Esophagus muscularis mucosa (tissue), 4 donors: ENCODE measurements around the gene FXYD4. TPM values are rescaled to one million over a fixed set of nuclear protein-coding genes. Genes with fewer than 3 reads are reported as not detected.

Source experiments
- DNase-seq: peaks from one replicate; pipeline ENCODE4 v3.0.0-alpha.2; 2017; ENCODE audit errors: extremely low spot score
- H3K27ac ChIP-seq, 4 donors: fragments of 200-600 bp; sonication (generic); replicated peaks in 1 of 4; 1 replicate in 3 of 4; 2 replicates in 1 of 4; pipeline ENCODE4 v1.5.1; 2016 to 2019; ENCODE audit warnings: mild to moderate bottlenecking in 1 of 4
- H3K27me3 ChIP-seq, 4 donors: fragments of 200-600 bp; sonication (generic); one replicate each; pipeline versions ENCODE4 v1.5.1 to v1.6.0; 2016 to 2019
- H3K36me3 ChIP-seq, 4 donors: fragments of 200-600 bp; sonication (generic); one replicate each; pipeline ENCODE4 v1.5.1; 2016 to 2019
- H3K4me1 ChIP-seq, 4 donors: fragments of 200-600 bp; sonication (generic); one replicate each; pipeline ENCODE4 v1.5.1; 2016 to 2019
- H3K4me3 ChIP-seq, 4 donors: fragments of 200-600 bp; sonication (generic); 1 replicate in 2 of 4; 2 replicates in 2 of 4; pipeline ENCODE4 v1.5.1; 2016 to 2019; ENCODE audit warnings: mild to moderate bottlenecking in 4 of 4, moderate library complexity in 1 of 4
- H3K9me3 ChIP-seq, 4 donors: fragments of 200-600 bp; sonication (generic); 1 replicate in 3 of 4; 2 replicates in 1 of 4; pipeline ENCODE4 v1.5.1; 2016 to 2019
- EP300 ChIP-seq: sonication (generic); formaldehyde crosslinking; IDR thresholded peaks from one replicate; pipeline ENCODE4 v1.6.1; 2017; ENCODE audit warnings: antibody characterized with exemption
- POLR2A ChIP-seq: fragments of 450-650 bp; IDR thresholded peaks from one replicate; pipeline ENCODE4 v1.6.1; 2017; ENCODE audit warnings: antibody characterized with exemption, moderate library complexity, mild to moderate bottlenecking, low read depth
- POLR2AphosphoS5 ChIP-seq, 2 donors: sonication (generic); formaldehyde crosslinking; IDR thresholded peaks; one replicate each; pipeline ENCODE4 v1.6.1; 2017; ENCODE audit warnings: antibody characterized with exemption in 2 of 2
- WGBS: methylation state at CpG from one replicate; pipeline ENCODE4 v1.1.5; 2018; 5-methylcytosine and 5-hydroxymethylcytosine counted together
- intact Hi-C: fragments of 100-400 bp; cut with DNase I; formaldehyde crosslinking; loops from one replicate; pipeline ENCODE4 v1.15.1; 2023
- total RNA-seq, 4 donors: library from RNA; depleted of rRNA; stranded (reverse); fragments of >200 nt; gene quantifications; one replicate each; pipeline versions ENCODE4 v1.1.0 to v1.2.1, GENCODE V29; 2016
- TF ChIP-seq, protein P1 (sequence below), 3 experiments: fragments of 200-600 bp in 2 of 3; fragments of 450-650 bp in 1 of 3; sonication (generic) in 2 of 3; IDR thresholded peaks; one replicate each; pipeline ENCODE4 v1.5.1; 2017 to 2019; ENCODE audit warnings: antibody characterized with exemption in 3 of 3, mild to moderate bottlenecking in 2 of 3, moderate library complexity in 1 of 3

Gene FXYD4
- total RNA-seq, 4 donors from 2014 or later: not detected

DNA sequence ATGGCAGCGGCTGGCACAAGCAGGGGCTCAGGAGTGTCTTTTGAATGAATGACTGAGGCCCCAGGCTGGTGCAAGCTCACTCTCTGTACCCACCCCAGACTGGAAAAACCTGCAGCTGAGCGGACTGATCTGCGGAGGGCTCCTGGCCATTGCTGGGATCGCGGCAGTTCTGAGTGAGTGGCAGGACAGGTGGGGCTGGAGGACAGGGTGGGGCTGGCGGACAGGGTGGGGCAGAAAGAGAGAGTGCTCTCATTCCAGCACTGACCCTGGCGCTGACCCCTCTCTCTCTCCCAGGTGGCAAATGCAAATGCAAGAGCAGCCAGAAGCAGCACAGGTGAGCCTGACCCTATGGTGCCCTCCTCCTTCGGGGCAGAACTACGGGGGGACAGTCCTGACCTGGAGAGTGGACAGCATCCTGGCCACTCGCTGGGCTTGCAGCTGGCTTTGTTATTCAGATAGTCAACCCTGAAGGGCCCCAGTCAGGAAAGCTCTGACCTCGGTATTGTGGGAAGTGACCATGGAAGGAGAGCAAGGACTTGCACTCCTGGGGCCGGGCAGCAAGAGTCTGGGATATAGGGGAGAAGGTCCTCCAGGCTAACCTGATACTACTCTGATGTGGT lies 4.1 kb downstream of the FXYD4 start:
- Histone ChIP-seq H3K9me3 (no peaks in the 10 kb centered on the region), H3K27ac (no peak overlapping the region), H3K27me3 (no peaks in the 10 kb centered on the region), H3K4me3 (no peak overlapping the region), H3K36me3 (no peaks in the 10 kb centered on the region), H3K4me1 (peaks cover 0 to 2% (median 0%) of the 10 kb centered on the region in 4 donors)
- TF ChIP-seq, protein P1, sequence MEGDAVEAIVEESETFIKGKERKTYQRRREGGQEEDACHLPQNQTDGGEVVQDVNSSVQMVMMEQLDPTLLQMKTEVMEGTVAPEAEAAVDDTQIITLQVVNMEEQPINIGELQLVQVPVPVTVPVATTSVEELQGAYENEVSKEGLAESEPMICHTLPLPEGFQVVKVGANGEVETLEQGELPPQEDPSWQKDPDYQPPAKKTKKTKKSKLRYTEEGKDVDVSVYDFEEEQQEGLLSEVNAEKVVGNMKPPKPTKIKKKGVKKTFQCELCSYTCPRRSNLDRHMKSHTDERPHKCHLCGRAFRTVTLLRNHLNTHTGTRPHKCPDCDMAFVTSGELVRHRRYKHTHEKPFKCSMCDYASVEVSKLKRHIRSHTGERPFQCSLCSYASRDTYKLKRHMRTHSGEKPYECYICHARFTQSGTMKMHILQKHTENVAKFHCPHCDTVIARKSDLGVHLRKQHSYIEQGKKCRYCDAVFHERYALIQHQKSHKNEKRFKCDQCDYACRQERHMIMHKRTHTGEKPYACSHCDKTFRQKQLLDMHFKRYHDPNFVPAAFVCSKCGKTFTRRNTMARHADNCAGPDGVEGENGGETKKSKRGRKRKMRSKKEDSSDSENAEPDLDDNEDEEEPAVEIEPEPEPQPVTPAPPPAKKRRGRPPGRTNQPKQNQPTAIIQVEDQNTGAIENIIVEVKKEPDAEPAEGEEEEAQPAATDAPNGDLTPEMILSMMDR (IDR thresholded peaks at IDR 0.05): no peak
- no peak for TF ChIP-seq POLR2A
- no peak for TF ChIP-seq EP300
- TF ChIP-seq POLR2AphosphoS5 (IDR thresholded peaks at IDR 0.05): no peak
- DNase-seq: no peak
- WGBS: 87% methylated on average over 8 of the region's 12 CpGs
- intact Hi-C loops: no loop called here

DNA sequence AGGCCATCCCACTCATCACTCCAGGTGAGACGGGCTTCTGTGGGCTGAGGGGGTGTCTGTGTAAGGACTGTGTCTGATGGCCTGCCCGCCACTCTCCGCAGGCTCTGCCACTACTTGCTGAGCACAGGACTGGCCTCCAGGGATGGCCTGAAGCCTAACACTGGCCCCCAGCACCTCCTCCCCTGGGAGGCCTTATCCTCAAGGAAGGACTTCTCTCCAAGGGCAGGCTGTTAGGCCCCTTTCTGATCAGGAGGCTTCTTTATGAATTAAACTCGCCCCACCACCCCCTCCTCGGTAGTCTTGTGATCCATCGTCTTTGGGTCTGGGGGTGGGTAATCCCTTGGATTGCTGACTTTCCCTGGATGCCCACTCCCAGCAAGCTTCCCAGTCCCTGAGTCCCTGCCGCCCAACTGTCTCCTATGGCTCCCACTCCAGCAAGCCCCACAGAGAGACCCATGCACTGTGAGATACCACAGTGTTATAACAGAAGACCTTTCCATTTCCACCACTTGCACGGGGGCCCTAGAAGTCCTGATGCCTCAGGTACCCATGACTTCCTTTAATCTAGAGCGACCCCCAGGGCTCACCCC lies 4.7 kb downstream of the FXYD4 start:
- DNase-seq: no peak
- TF ChIP-seq, protein P1 (IDR thresholded peaks at IDR 0.05): no peak
- TF ChIP-seq POLR2AphosphoS5 (IDR thresholded peaks at IDR 0.05): no peak
- TF ChIP-seq POLR2A: no peak
- no peak for TF ChIP-seq EP300
- H3K27ac ChIP-seq: no peak overlapping the region
- H3K4me1 ChIP-seq: peaks cover 0 to 2% (median 0%) of the 10 kb centered on the region in 4 donors
- no peaks in the 10 kb centered on the region for H3K9me3 ChIP-seq
- H3K4me3 ChIP-seq: no peak overlapping the region
- no peaks in the 10 kb centered on the region for H3K27me3 ChIP-seq
- 93% methylated on average over 9 of the region's 9 CpGs for WGBS
- intact Hi-C loops: no loop called here
- no peaks in the 10 kb centered on the region for H3K36me3 ChIP-seq

DNA sequence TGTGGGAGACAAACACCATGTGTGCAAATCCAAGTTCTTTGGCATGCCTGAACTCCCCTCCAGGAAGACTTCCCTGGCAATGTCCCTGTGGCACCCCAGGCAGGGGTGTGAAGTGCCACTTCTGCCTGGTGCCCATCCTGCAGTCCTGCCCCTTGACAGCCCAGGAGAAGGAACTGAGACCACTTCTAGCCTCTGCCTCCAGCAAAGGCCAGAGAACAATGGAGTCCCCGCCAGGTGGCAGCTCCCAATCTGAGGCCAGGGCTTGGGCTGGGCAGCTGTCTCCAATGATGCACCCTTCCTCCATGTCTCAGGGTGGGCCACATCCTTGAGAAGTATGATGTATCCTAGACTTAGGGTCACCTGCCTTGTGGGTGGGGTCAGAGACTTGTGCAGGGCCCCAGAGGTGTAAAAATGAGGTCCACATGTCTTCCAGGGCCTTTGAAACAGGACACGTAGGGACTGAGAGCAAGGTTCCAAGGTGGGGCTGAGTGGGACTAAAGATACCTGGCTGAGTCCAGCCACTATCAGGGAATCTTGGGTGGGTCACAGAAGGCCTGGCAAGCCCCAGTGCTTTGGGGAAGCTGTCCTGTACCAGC lies 5.5 kb downstream of the FXYD4 start:
- no peaks in the 10 kb centered on the region for H3K9me3 ChIP-seq
- no peak overlapping the region for H3K4me3 ChIP-seq
- peaks cover 0 to 2% (median 0%) of the 10 kb centered on the region in 4 donors for H3K4me1 ChIP-seq
- intact Hi-C loops: no loop called here
- H3K27me3 ChIP-seq: no peaks in the 10 kb centered on the region
- H3K36me3 ChIP-seq: no peaks in the 10 kb centered on the region
- DNase-seq: no peak
- no peak overlapping the region for H3K27ac ChIP-seq
- WGBS: 100% methylated on average over 2 of the region's 2 CpGs
- TF ChIP-seq POLR2AphosphoS5 (IDR thresholded peaks at IDR 0.05): no peak
- TF ChIP-seq, protein P1 (IDR thresholded peaks at IDR 0.05): no peak
- TF ChIP-seq POLR2A: no peak
- TF ChIP-seq EP300: no peak

DNA sequence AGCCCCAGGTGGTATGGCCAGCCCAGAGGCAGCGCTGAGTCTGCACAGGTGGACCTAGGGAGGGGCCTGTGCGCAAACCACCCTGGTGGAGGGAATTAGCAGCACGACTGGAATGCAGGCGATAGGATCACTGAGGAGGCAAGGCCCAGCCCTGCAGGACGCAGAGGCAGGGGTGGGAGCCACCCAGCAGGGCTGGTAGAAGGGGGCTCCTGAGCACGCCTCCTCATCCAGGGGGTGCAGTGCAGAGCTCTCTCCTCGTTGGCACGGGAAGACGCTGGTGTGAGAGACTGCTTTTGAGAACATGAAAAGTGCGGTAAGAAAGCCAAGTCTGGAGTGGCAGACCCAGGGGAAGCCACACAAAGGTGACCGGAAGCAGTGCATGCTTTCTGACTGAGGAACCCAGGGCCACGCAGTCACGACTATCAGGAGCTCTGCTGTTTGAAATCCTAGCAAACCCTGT lies 6.0 kb downstream of the FXYD4 start:
- peaks cover 0 to 2% (median 0%) of the 10 kb centered on the region in 4 donors for H3K4me1 ChIP-seq
- no peak for TF ChIP-seq EP300
- TF ChIP-seq, protein P1 (IDR thresholded peaks at IDR 0.05): no peak
- TF ChIP-seq POLR2AphosphoS5 (IDR thresholded peaks at IDR 0.05): no peak
- H3K36me3 ChIP-seq: no peaks in the 10 kb centered on the region
- intact Hi-C loops: no loop called here
- WGBS: 73% methylated on average over 10 of the region's 13 CpGs
- no peak overlapping the region for H3K4me3 ChIP-seq
- H3K9me3 ChIP-seq: no peaks in the 10 kb centered on the region
- H3K27me3 ChIP-seq: no peaks in the 10 kb centered on the region
- H3K27ac ChIP-seq: no peak overlapping the region
- DNase-seq: no peak
